Muscle layer of duodenum (tissue), 2 donors: ENCODE results near the gene MYH14.

Source experiments
- H3K27ac ChIP-seq: one replicate; pipeline ENCODE4 v1.7.0; 2013; ENCODE audit warnings: mild to moderate bottlenecking, low read length
- H3K27me3 ChIP-seq: one replicate; pipeline ENCODE4 v1.7.0; 2013; ENCODE audit warnings: low read depth, mild to moderate bottlenecking, control low read depth, low read length
- H3K36me3 ChIP-seq, 2 donors: one replicate each; pipeline ENCODE4 v1.7.0; 2013; ENCODE audit warnings: low read length in 2 of 2, control low read depth in 1 of 2, mild to moderate bottlenecking in 1 of 2; ENCODE audit not compliant: insufficient read depth in 2 of 2, control insufficient read depth in 1 of 2
- H3K4me1 ChIP-seq, 2 donors: one replicate each; pipeline ENCODE4 v1.7.0; 2013; ENCODE audit warnings: low read length in 2 of 2, mild to moderate bottlenecking in 2 of 2, control low read depth in 1 of 2, moderate library complexity in 1 of 2; ENCODE audit not compliant: insufficient read depth in 2 of 2, control insufficient read depth in 1 of 2
- H3K4me3 ChIP-seq, 2 donors: one replicate each; pipeline ENCODE4 v1.7.0; 2013; ENCODE audit warnings: low read length in 2 of 2, low read depth in 1 of 2, mild to moderate bottlenecking in 1 of 2
- H3K9me3 ChIP-seq, 2 donors: one replicate each; pipeline ENCODE4 v1.7.0; 2013; ENCODE audit warnings: low read length in 2 of 2, control low read depth in 1 of 2, mild to moderate bottlenecking in 1 of 2; ENCODE audit not compliant: control insufficient read depth in 1 of 2
- donor health status: healthy.

Gene MYH14

GRCh38 chr19:50322234-50322633 is 118.8 kb downstream of the MYH14 start:
- no peaks in the 10 kb centered on the region for H3K36me3 ChIP-seq
- H3K27ac ChIP-seq = no peak overlapping the region
- H3K27me3 ChIP-seq = peaks cover 13% of the 10 kb centered on the region
- peaks cover 0 to 9% of the 10 kb centered on the region in 2 donors for H3K4me1 ChIP-seq
- no peaks in the 10 kb centered on the region for H3K9me3 ChIP-seq
- no peak overlapping the region for H3K4me3 ChIP-seq

- Histone ChIP-seq H3K27ac (no peak overlapping the region), H3K4me1 (peaks cover 0 to 13% of the 10 kb centered on the region in 2 donors), H3K27me3 (peaks cover 19% of the 10 kb centered on the region), H3K4me3 (no peak overlapping the region), H3K36me3 (no peaks in the 10 kb centered on the region), H3K9me3 (no peaks in the 10 kb centered on the region)
Observed at GRCh38 chr19:50322931-50323781, 119.7 kb downstream of the MYH14 start.

GRCh38 chr19:50323782-50324133 is 120.3 kb downstream of the MYH14 start:
- Histone ChIP-seq H3K9me3 (no peaks in the 10 kb centered on the region), H3K27ac (no peak overlapping the region), H3K4me1 (peaks cover 0 to 13% of the 10 kb centered on the region in 2 donors), H3K4me3 (no peak overlapping the region), H3K27me3 (peaks cover 19% of the 10 kb centered on the region), H3K36me3 (no peaks in the 10 kb centered on the region)

GRCh38 chr19:50324331-50324730 is 120.9 kb downstream of the MYH14 start:
- Histone ChIP-seq H3K4me1 (peaks cover 0 to 14% of the 10 kb centered on the region in 2 donors), H3K36me3 (no peaks in the 10 kb centered on the region), H3K4me3 (no peak overlapping the region), H3K9me3 (no peaks in the 10 kb centered on the region), H3K27me3 (peaks cover 19% of the 10 kb centered on the region), H3K27ac (no peak overlapping the region)

GRCh38 chr19:50325310-50326100 is 122.1 kb downstream of the MYH14 start:
- Histone ChIP-seq H3K36me3 (no peaks in the 10 kb centered on the region), H3K4me1 (peaks cover 3 to 25% of the 10 kb centered on the region in 2 donors), H3K27ac (no peak overlapping the region), H3K9me3 (no peaks in the 10 kb centered on the region), H3K27me3 (peaks cover 24% of the 10 kb centered on the region), H3K4me3 (no peak overlapping the region)

- Histone ChIP-seq H3K27ac (no peak overlapping the region), H3K9me3 (no peaks in the 10 kb centered on the region), H3K4me3 (no peak overlapping the region), H3K4me1 (peaks cover 3 to 29% of the 10 kb centered on the region in 2 donors), H3K36me3 (no peaks in the 10 kb centered on the region), H3K27me3 (peaks cover 26% of the 10 kb centered on the region)
Observed at GRCh38 chr19:50326101-50326664, 122.8 kb downstream of the MYH14 start.

- Histone ChIP-seq H3K36me3 (no peaks in the 10 kb centered on the region), H3K27ac (no peak overlapping the region), H3K4me1 (peaks cover 3 to 29% of the 10 kb centered on the region in 2 donors), H3K9me3 (no peaks in the 10 kb centered on the region), H3K27me3 (peaks cover 28% of the 10 kb centered on the region), H3K4me3 (no peak overlapping the region)
Observed at GRCh38 chr19:50327013-50327412, 123.6 kb downstream of the MYH14 start.

GRCh38 chr19:50327461-50328223 is 124.2 kb downstream of the MYH14 start:
- no peaks in the 10 kb centered on the region for H3K9me3 ChIP-seq
- H3K27me3 ChIP-seq = peaks cover 34% of the 10 kb centered on the region
- H3K4me3 ChIP-seq = no peak overlapping the region

GRCh38 chr19:50328224-50328872 is 124.9 kb downstream of the MYH14 start:
- Histone ChIP-seq H3K27me3 (peaks cover 41% of the 10 kb centered on the region), H3K9me3 (no peaks in the 10 kb centered on the region), H3K27ac (no peak overlapping the region), H3K4me1 (peaks cover 3 to 39% of the 10 kb centered on the region in 2 donors), H3K36me3 (no peaks in the 10 kb centered on the region), H3K4me3 (peak overlapping the region in 1 of 2 donors; percentile 32)

More at GRCh38 chr19:50327461-50328223, 124.2 kb downstream of the MYH14 start:
- Histone ChIP-seq H3K4me1 (peaks cover 3 to 32% of the 10 kb centered on the region in 2 donors), H3K27ac (no peak overlapping the region), H3K36me3 (no peaks in the 10 kb centered on the region)

- no peak overlapping the region for H3K27ac ChIP-seq
- peaks cover 42% of the 10 kb centered on the region for H3K27me3 ChIP-seq
Observed at GRCh38 chr19:50328873-50329145, 125.4 kb downstream of the MYH14 start.

More at GRCh38 chr19:50328873-50329145, 125.4 kb downstream of the MYH14 start:
- Histone ChIP-seq H3K9me3 (no peaks in the 10 kb centered on the region), H3K36me3 (no peaks in the 10 kb centered on the region), H3K4me3 (no peak overlapping the region), H3K4me1 (peaks cover 3 to 43% of the 10 kb centered on the region in 2 donors)
